ENCODE results near the gene R3HDM1. TPM values are rescaled to one million over a fixed set of nuclear protein-coding genes. Genes with fewer than 3 reads are reported as not detected.
"Not testable (repeated sequence)": the region's sequence is repeated elsewhere in the genome, so short reads cannot be mapped to it uniquely, and the experiment has no call there.

R3HDM1 gene
- total RNA-seq, 1 donor from 2014 or later, result 26.0 TPM

DNA sequence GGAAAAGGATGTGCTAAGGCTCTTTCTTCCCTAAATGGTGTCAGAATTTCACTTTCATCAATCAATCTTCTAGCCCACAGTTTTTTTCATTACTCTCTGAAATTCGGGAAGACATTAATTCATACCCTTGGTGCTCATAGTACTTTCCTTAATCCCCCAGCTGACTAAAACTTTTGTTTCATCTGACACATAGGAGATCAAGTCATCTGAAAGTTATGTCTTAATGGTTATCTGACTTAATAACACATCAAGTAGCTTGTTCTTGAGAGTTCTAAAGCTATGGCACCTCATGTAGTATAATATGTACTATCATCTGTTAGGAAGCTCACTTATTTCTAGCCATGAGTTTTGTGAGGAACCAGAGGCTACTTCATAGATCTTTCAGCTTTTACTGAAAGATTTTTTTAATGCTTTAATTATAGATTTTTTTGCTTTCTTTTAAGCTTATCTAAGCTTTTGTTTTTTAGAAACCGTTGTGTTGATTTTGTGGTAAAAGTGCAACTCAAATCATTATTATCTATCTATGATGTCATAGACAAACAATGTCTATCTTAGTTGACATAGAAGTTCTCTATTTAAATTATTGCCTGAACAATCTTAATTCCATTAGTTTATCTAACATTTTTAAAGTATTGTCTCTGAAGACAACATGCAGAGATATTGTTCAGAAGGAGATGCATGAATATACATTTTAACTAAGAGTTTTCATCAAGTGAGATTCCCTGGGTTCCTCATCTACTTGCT, 116.7 kb downstream of the R3HDM1 start:
- ATAC-seq, result no peak

DNA sequence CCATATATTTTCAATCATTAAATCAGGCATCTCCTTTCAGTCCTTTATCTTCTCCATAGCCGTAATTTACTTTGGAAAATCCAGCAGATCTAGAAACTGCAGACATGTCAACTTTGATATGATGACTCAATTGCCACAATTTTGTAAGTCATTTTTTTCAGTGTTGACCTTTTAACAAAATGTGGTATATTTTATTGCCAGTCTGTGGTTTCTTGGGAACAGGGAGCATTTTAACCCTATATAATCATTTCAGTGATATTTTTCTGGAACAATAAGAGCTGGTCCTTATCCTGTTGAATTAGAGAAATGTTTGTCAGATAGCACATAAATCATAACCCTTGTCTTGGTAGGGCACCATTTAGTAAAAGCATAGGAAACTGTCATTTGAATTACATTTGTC, 119.4 kb downstream of the R3HDM1 start:
- no peak for ATAC-seq

DNA sequence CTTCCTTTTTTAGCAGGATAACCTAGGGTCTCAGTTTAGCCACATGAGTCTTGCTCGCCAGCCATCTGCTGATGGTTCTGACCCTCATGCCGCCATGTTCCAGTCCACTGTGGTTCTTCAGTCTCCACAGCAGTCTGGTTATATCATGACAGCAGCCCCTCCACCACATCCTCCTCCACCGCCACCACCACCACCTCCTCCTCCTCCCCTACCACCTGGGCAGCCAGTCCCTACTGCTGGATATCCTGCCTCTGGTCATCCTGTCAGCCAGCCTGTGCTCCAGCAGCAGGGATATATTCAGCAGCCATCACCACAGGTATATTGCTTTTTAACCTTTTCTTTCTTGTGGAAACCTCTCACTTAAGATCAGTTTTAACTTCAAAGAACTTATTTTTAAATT, 120.4 kb downstream of the R3HDM1 start:
- no peak for ATAC-seq

GRCh38 chr2:135654239-135654638, 123.0 kb downstream of the R3HDM1 start:
- ATAC-seq, result not testable (repeated sequence)

- ATAC-seq, result no peak
Observed at GRCh38 chr2:135657806-135658582, 126.7 kb downstream of the R3HDM1 start.

GRCh38 chr2:135662088-135662487, 130.8 kb downstream of the R3HDM1 start:
- ATAC-seq, result no peak

- peak; percentile 94 for ATAC-seq
Observed at GRCh38 chr2:135663148-135663700, 131.9 kb downstream of the R3HDM1 start.

DNA sequence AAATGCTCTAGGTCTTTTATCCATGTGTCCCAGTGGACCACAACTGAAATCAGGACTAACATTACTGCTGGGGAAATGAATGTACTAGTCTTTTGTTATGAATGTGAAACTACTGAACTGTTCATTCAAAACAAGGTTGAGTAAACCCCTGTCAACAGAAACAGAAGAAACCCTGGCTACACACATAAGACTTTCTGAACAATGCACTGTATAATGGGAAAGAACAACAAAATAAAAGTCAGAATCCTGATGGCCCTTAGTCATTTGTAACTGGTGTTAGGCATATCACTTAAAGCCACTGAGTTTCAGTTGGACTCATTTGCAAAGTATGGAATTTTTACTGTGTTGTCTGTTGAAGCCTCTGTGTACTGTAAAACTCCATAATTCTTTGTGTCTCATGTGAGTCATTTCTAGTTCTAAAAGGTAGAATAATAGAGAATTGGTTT, 133.4 kb downstream of the R3HDM1 start:
- peak; percentile 37 for ATAC-seq

GRCh38 chr2:135667045-135667444, 135.8 kb downstream of the R3HDM1 start:
- no peak for ATAC-seq

GRCh38 chr2:135674453-135674852, 143.2 kb downstream of the R3HDM1 start:
- no peak for ATAC-seq

- no peak for ATAC-seq
Observed at GRCh38 chr2:135676031-135676430, 144.7 kb downstream of the R3HDM1 start.

DNA sequence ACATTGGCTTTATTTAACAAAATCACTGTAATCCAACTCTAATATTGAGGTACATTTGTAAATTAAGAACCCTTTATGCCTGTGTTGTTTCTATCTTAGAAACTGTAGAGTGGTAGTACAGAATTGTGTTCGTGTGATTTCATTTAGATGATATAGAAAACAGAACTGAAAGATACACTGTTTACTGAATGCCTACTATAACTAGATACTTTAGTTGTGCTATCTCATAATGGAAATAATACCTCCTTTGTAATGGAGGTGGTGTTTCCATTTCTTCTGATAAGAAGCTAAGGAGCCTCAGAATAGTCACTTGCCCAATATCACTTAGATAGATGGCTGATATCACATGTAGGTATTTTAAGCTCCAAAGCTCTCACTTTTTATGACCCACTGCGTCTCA, 147.8 kb downstream of the R3HDM1 start:
- no peak for ATAC-seq

DNA sequence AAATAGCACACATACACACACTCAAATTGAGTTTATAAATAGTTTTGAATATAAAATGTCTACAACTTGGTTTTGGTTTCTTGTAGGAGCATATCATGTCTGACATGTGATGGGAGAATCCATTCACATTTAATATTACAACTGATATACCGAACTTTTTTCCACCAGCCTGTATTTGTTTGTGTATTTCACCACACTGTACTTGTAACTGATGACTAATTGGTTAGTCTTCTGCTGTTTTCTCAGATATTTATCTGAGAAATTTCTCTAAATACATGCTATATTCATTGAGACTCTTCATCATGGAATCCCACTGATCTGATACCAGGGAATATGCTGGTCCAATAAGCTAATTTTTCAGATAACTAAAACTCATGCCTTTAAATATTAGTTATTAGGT, 154.1 kb downstream of the R3HDM1 start:
- no peak for ATAC-seq

- no peak for ATAC-seq
Observed at GRCh38 chr2:135688978-135689377, 157.7 kb downstream of the R3HDM1 start.

GRCh38 chr2:135689679-135690078, 158.4 kb downstream of the R3HDM1 start:
- no peak for ATAC-seq

GRCh38 chr2:135694711-135695110, 163.4 kb downstream of the R3HDM1 start:
- no peak for ATAC-seq

GRCh38 chr2:135698838-135699237, 167.6 kb downstream of the R3HDM1 start:
- no peak for ATAC-seq

DNA sequence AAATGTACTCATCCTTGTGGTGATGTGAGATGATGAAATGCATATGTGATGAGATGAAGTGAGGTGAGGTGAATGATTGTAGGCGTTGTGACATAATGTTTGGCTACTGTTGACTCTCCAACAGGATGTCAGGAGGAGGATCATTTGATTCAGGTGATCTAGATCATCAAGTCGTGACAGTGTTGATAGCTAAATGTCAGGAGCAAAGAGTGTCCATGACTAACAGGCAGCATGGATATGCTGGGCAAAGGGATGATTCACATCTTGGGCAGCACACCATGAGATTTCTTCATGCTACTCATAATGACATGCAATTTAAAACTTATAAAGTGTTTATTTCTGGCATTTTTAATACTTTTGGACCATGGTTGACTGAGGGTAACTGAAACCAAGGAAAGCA, 170.2 kb downstream of the R3HDM1 start:
- ATAC-seq, result peak; percentile 48

DNA sequence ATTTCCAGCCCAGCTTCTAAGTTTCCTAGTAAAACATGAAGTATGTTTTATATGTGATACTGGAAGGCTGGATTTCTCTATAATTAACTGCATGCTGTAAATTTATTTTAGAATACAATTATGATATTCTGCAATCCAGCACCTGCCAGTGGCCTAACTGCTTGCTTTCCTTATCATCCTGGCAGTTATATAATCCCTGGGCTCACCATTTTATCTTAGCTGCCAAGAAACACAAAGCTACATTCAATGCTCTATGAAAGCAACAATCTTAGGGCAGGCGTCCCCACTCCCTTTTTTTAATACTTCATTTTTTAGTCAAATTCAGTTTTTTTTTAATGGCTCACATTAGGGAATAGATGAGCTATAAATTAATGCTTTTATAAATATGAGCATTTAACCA, 172.0 kb downstream of the R3HDM1 start:
- ATAC-seq, result no peak

- ATAC-seq, result not testable (repeated sequence)
Observed at GRCh38 chr2:135704075-135704474, 172.8 kb downstream of the R3HDM1 start.

- ATAC-seq, result no peak
Observed at GRCh38 chr2:135708159-135708558, 176.9 kb downstream of the R3HDM1 start.

- peak; percentile 67 for ATAC-seq
Observed at GRCh38 chr2:135709992-135710391, 178.7 kb downstream of the R3HDM1 start.

- not testable (repeated sequence) for ATAC-seq
Observed at GRCh38 chr2:135715086-135715485, 183.8 kb downstream of the R3HDM1 start.

All from esophagus mucosa (tissue), 1 donor.